ENCODE measurements around the gene LIPG. TPM values are rescaled to one million over a fixed set of nuclear protein-coding genes. Genes with fewer than 3 reads are reported as not detected.

LIPG gene
- total and polyA plus RNA-seq, 2 of the 13 experiments (the other 11 are each of a cell fraction or from before 2014, with no cell fraction given), result 0.96 to 10.8 TPM

DNA sequence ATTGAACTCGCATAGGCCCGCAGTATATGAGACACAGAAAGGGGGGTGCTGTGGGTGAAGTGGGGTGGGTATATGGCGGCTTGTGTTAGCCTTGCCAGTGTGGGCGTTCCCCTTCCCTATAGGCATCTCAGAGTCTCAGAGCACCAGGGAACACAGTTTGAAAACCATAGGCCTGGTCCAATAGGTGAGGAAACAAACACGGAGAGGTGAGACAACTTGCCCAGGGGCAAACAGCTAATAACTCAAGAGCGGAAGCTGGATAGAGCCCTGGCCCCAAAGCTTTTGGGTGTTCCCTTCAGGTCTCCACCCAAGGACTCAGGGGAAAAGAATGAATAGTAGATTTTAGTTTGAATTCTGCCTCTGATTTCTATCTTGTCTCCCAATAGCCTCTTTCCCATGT is 7.9 kb downstream of the LIPG start (continued):
- TF ChIP-seq SP1 (IDR thresholded peaks at IDR 0.05) (no peak), SP1 (CRISPR knock-in tag; IDR thresholded peaks at IDR 0.05) (no peak), ZNF792 (CRISPR knock-in tag; IDR thresholded peaks at IDR 0.05) (no peak), EZH2 (conservative IDR thresholded peaks at IDR 0.05; ENCODE audit: low read depth, low read length) (no peak), ZNF251 (CRISPR knock-in tag; IDR thresholded peaks at IDR 0.05) (no peak), ZSCAN29 (CRISPR knock-in tag; conservative IDR thresholded peaks at IDR 0.05) (no peak)
- TF ChIP-seq, protein P1, sequence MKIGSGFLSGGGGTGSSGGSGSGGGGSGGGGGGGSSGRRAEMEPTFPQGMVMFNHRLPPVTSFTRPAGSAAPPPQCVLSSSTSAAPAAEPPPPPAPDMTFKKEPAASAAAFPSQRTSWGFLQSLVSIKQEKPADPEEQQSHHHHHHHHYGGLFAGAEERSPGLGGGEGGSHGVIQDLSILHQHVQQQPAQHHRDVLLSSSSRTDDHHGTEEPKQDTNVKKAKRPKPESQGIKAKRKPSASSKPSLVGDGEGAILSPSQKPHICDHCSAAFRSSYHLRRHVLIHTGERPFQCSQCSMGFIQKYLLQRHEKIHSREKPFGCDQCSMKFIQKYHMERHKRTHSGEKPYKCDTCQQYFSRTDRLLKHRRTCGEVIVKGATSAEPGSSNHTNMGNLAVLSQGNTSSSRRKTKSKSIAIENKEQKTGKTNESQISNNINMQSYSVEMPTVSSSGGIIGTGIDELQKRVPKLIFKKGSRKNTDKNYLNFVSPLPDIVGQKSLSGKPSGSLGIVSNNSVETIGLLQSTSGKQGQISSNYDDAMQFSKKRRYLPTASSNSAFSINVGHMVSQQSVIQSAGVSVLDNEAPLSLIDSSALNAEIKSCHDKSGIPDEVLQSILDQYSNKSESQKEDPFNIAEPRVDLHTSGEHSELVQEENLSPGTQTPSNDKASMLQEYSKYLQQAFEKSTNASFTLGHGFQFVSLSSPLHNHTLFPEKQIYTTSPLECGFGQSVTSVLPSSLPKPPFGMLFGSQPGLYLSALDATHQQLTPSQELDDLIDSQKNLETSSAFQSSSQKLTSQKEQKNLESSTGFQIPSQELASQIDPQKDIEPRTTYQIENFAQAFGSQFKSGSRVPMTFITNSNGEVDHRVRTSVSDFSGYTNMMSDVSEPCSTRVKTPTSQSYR (CRISPR knock-in tag; IDR thresholded peaks at IDR 0.05; ENCODE audit: borderline replicate concordance), result no peak
- TF ChIP-seq, protein P2, sequence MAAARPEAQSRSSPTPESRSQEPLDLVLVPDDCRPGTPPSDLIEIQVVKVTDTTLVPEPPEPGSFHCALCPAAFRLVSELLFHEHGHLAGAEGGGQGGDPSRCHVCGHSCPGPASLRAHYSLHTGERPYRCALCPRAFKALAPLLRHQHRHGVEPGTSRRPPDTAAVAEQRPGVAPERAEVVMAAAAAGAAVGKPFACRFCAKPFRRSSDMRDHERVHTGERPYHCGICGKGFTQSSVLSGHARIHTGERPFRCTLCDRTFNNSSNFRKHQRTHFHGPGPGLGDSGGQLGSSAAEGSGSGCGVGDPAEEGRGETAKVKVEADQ (CRISPR knock-in tag; IDR thresholded peaks at IDR 0.05; ENCODE audit: borderline replicate concordance), result no peak
- TF ChIP-seq, protein P3, sequence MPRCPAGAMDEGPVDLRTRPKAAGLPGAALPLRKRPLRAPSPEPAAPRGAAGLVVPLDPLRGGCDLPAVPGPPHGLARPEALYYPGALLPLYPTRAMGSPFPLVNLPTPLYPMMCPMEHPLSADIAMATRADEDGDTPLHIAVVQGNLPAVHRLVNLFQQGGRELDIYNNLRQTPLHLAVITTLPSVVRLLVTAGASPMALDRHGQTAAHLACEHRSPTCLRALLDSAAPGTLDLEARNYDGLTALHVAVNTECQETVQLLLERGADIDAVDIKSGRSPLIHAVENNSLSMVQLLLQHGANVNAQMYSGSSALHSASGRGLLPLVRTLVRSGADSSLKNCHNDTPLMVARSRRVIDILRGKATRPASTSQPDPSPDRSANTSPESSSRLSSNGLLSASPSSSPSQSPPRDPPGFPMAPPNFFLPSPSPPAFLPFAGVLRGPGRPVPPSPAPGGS (CRISPR knock-in tag; IDR thresholded peaks at IDR 0.05), result no peak

DNA sequence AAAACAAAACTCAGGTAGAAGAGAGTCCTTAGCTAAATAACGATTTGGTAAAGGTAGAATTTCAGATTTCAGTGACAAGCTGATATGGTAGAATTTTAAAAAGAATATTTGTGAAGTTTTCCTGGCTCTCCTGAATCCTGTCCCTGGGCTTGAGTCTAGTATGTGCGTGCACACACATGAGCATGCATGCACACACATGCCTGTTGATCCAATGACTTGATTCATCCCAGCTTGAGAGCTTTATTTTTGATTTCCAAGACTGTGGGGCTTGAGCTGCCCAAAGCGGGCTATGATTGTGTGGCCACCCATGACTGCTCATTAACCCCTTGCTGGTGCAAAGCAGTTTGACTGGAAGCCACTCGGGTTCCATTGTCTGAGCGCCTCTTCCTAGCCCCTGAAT is 9.0 kb downstream of the LIPG start:
- Histone ChIP-seq H3K4me3 (replicated peaks in 1 of 3; ENCODE audit: insufficient read depth in 1 of 3, low read depth in 2 of 3, low read length in 3 of 3) (no peak overlapping the region), H3K4me1 (ENCODE audit: insufficient read depth, low read length) (peaks cover 15% of the 10 kb centered on the region; the same call in 1 of the 2 replicates), H4K20me1 (ENCODE audit: insufficient read depth, low read length) (no peaks in the 10 kb centered on the region), H3K27ac (ENCODE audit: extremely low read length, insufficient read depth, low read length) (no peak overlapping the region), H3K4me2 (ENCODE audit: low read depth, low read length) (no peak overlapping the region), H3K36me3 (replicated peaks in 1 of 2; ENCODE audit: control insufficient read depth in 1 of 2, insufficient read depth in 2 of 2, low read length in 2 of 2) (no peaks in the 10 kb centered on the region), H3K79me2 (ENCODE audit: insufficient read depth, low read length) (no peaks in the 10 kb centered on the region), H3K9me3 (ENCODE audit: low read length) (no peaks in the 10 kb centered on the region), H2AFZ (ENCODE audit: low read length) (no peak overlapping the region), H3K27me3 (ENCODE audit: control insufficient read depth in 1 of 2, insufficient read depth in 2 of 2, low read length in 2 of 2) (no peaks in the 10 kb centered on the region), H3K9ac (ENCODE audit: insufficient read depth, low read depth, low read length) (no peak overlapping the region)
- in situ Hi-C loops (cut with HindIII; ENCODE audit: extremely low pct_ligation_motif_present, low pct_unique_long_range_greater_than_20kb) (no loop called here), intact Hi-C loops (cut with micrococcal nuclease; ENCODE audit: unreplicated experiment) (no loop called here)
- 60% methylated on average over 5 of the region's 5 CpGs for WGBS (ENCODE audit: low lambda C conversion rate)
- ChIA-PET POLR2A (no interaction called here), CTCF (ENCODE audit: low intra/inter-chr PET ratio, low total read pairs) (no interaction called here)
- no peak for DNase-seq (ENCODE audit: low spot score)
- no peak for ATAC-seq
- FAIRE-seq, result no peak
- no TSS peak for BruUV-seq (replicated peaks)
- TF ChIP-seq, protein P4, sequence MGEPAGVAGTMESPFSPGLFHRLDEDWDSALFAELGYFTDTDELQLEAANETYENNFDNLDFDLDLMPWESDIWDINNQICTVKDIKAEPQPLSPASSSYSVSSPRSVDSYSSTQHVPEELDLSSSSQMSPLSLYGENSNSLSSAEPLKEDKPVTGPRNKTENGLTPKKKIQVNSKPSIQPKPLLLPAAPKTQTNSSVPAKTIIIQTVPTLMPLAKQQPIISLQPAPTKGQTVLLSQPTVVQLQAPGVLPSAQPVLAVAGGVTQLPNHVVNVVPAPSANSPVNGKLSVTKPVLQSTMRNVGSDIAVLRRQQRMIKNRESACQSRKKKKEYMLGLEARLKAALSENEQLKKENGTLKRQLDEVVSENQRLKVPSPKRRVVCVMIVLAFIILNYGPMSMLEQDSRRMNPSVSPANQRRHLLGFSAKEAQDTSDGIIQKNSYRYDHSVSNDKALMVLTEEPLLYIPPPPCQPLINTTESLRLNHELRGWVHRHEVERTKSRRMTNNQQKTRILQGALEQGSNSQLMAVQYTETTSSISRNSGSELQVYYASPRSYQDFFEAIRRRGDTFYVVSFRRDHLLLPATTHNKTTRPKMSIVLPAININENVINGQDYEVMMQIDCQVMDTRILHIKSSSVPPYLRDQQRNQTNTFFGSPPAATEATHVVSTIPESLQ (CRISPR knock-in tag; conservative IDR thresholded peaks at IDR 0.05), result no peak
- TF ChIP-seq CBFB (CRISPR knock-in tag; IDR thresholded peaks at IDR 0.05) (no peak), GABPB1 (CRISPR knock-in tag; IDR thresholded peaks at IDR 0.05) (no peak), ZNF850 (CRISPR knock-in tag; conservative IDR thresholded peaks at IDR 0.05) (no peak), SIN3B (IDR thresholded peaks at IDR 0.05; ENCODE audit: low read length) (no peak), NPAS2 (CRISPR knock-in tag; IDR thresholded peaks at IDR 0.05; ENCODE audit: borderline replicate concordance) (no peak)
- TF ChIP-seq, protein P5, sequence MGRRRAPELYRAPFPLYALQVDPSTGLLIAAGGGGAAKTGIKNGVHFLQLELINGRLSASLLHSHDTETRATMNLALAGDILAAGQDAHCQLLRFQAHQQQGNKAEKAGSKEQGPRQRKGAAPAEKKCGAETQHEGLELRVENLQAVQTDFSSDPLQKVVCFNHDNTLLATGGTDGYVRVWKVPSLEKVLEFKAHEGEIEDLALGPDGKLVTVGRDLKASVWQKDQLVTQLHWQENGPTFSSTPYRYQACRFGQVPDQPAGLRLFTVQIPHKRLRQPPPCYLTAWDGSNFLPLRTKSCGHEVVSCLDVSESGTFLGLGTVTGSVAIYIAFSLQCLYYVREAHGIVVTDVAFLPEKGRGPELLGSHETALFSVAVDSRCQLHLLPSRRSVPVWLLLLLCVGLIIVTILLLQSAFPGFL (CRISPR knock-in tag; IDR thresholded peaks at IDR 0.05), result no peak
